GM19397 (cell line): ENCODE measurements around the gene EYS.

ENCODE experiments used
- ATAC-seq: cut with Tn5 transposase; IDR thresholded peaks from one replicate; pipeline ENCODE4 v1.9.1; 2021; ENCODE audit warnings: mild to moderate bottlenecking, moderate library complexity; ENCODE audit not compliant: unreplicated experiment

The EYS gene

DNA sequence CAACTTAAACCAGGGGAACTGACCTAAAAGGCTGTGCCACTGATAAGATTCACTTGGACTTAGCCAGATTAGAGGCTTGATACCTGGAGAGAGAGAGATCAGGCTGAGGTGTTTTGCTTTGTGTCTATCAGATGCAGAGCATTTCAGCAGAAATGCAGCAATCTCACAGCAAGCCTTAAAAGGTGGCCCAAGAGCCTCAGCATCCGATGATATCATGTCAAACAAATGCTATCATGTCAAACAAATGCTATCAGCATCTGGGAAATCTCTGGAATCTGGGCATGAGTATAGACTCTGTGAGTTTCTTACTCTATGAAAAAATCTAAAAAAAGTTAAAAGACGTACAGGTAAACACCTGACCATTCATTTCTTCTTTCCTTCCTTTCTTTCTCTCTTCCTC is 718.9 kb downstream of the EYS start:
- ATAC-seq = no peak

- no peak for ATAC-seq
These were observed 720.0 kb downstream of the EYS start for GRCh38 chr6:64987066-64987465.

GRCh38 chr6:64985726-64986125 is 721.3 kb downstream of the EYS start:
- no peak for ATAC-seq

DNA sequence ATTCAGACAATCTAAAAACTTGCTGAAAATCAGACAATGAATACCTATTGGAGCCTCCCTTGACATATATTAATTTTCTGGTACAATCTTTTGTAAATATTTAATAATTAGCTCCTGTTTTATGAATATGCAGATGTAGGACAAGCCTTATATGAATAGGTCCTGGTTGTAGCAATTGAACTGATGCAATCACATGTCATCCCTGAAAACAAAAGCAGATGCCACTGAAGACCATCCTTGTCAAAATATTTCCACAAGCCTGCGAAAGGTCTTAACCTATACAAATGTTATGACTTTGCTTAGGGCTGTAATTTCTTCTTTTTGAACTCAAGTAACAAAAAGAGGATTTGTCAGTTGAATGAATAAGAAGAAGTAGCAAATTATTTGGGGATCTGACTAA is 722.1 kb downstream of the EYS start:
- ATAC-seq = no peak

GRCh38 chr6:64983089-64983488 is 723.9 kb downstream of the EYS start:
- no peak for ATAC-seq

DNA sequence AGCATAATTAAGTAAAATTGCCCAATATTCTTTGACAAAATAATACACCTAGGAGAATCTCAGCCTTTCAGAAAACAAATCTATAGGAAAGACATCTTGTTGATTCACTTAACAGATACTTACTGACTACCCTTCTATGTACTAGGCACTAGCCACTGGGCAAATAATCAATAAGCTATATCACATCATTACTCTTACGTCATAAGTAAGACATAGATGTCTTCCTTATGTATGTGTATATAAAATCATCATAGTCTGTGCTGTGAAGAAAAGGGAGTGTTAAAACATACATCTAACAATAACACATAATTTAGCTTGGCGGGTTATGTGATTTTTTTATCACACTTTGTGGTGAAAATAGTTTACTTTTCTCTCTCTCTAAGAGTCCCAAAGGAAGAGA is 733.9 kb downstream of the EYS start:
- ATAC-seq = no peak

DNA sequence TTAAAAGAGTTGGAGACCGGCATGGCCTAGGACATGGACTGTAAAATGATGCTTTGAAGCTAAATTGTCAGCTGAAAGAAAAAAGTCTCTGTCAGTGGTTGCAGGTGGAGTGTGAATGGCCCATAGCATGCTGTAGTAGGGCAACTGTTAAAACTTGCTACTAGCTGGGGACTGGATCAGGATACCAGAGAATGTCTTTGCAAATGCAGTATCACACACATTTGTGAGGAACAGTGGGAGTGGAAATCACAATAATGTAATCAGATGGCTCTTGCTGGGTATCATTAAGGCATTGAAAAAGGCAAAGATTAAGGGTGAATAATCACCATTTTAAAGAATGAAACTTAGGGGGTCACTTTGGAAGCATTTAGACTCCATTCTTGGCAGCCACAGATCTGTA is 737.9 kb downstream of the EYS start:
- ATAC-seq = no peak

DNA sequence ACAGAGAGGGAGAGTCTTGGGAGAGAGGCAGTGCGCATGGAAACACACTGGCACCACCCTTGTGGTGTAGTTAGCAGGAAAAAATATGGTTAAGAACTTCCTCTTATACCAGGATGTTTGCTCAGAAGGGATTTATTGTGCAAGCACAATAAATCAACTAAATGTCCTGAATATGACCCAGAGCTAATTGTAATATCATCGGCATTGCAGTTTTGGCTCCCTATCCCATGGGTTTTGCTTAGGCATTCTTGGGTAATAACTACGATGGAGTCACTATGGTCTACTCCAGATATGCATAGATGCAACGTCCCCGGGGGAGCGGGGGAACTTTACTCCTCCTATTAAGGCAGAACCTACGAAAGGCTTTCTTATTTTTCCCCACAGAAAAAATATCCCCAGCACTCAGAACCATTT is 751.6 kb downstream of the EYS start:
- no peak for ATAC-seq

DNA sequence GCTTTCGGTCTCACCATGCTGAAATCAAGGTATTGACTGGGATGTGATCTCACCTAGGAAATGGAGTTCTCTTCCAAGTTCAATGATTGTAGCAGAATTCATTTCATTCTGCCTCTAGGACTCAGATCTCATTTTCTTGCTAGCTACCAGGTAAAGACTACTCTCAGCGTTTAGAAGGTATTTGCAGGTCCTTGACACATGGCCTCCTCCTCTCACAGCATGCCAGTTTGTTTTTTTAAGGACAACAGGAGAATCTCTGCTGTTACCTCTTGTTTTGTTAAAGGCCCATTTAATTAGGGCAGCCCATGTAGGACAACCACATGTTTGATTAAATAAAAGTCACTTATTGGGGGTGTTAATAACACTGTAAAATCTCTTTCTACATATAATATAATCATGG is 757.8 kb downstream of the EYS start:
- no peak for ATAC-seq

DNA sequence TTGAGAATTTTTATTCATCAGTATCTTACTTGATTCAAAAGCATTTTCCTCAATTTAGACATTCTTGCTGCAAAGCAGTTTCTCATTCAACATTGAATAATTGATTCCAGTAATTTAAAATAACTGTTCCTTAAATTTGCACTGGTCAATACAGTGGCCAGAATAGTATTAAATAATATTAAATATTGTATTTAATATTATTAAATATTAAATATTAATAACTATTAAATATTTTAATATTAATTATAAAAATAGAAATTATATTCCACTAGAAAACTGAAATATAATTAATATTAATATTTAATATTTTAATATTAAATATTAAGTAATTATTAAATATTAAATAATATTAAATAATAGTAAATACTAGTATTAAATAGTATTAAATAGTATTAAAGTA is 758.8 kb downstream of the EYS start:
- no peak for ATAC-seq

GRCh38 chr6:64945450-64945849 is 761.6 kb downstream of the EYS start:
- ATAC-seq = no peak

DNA sequence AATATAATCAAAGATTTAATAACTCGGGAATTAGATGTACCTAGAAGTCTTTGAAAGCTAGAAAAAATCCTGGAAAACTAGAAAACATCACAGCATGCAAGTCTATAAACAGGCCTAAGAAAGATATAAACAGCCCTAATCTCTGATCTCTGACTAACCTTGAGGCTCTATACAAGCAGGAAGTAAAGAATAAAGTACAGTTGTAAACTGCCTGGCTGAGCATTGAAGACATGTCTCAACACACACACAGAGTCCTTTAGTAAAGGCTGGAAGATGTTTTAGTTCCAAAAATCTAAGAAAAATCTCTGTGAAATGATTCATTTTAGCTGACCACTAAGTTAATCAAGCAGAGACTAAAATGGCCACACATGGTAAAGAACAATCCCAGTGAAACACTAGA is 774.5 kb downstream of the EYS start:
- no peak for ATAC-seq

DNA sequence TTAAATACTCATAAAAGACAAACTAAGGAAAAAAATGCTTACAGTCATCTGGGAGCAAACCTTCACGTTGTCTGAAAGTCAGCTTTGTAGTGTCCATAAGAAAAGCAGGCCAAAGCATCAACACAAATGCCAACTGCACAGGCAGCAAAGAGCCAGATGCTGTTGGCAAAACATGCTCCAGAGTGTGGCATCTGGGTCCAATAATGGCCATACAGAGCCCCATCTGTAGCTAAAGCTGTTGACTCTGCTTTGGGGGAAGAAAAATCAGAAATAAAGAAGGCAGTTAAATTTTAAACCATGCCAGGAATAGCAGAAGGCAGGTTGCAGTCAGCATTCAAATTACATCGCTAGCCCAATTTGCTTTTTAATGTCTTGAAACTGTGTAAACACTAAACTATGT is 776.3 kb downstream of the EYS start:
- no peak for ATAC-seq

DNA sequence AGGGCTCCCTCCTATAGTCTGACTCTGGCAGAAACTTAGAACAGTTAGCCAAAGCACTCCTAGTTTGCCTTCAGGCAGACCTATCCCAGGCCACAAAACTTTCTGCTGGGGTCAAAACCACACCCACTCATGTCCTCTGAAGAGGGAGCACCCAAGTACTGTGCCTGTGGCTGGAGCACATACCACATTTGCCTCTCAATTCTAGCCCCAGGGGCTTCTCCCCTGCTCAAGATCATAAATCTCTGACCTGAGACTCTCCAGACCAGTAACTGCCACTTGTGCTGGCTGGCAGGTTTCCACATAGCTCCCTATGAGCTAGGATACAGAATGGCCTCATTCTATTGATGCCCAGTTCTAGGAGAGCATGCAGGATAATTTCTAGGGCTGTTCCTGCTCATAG is 781.0 kb downstream of the EYS start:
- no peak for ATAC-seq

- no peak for ATAC-seq
These were observed 786.8 kb downstream of the EYS start for GRCh38 chr6:64920257-64920656.

DNA sequence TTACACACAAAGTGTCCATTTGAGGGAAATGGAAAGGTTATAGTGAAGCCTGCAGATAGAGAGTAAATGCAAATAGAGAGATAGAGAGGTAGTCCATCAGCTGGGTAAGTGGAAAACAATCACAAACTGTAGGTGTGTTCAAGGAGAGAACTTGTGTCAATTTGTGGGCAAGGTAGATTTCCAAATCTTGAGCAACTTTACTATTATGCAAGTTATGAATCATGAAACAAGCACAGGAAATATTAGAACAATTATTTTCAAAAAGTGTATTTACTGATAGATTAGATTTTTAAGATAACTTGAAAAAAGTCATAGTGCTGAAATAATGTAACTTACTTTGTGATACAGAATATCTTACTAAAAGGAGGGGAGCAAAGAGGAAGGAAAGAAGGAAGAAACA is 792.9 kb downstream of the EYS start:
- ATAC-seq = no peak

DNA sequence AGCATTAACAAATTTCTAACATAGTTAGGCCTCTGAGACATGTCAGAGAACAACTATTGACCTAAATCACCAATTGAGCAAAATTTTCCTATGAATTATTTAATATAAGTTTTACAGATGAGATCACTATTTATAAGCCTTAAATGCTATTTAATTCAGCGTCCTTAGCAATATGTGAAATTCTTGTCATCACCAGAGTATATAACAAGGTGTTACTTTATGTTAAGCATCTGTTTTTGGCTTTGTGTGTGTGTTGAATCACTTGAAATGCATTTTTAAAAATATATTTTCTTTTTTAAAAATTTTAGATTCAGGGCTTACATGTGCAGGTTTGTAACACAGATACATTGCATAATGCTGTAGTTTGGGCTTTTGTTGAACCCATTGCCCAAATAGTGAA is 794.1 kb downstream of the EYS start:
- no peak for ATAC-seq

- ATAC-seq = no peak
These were observed 798.9 kb downstream of the EYS start for GRCh38 chr6:64908104-64908503.

GRCh38 chr6:64904616-64905015 is 802.4 kb downstream of the EYS start:
- ATAC-seq = no peak

- no peak for ATAC-seq
These were observed 804.4 kb downstream of the EYS start for GRCh38 chr6:64902596-64902995.

- ATAC-seq = no peak
These were observed 810.1 kb downstream of the EYS start for GRCh38 chr6:64896939-64897338.

DNA sequence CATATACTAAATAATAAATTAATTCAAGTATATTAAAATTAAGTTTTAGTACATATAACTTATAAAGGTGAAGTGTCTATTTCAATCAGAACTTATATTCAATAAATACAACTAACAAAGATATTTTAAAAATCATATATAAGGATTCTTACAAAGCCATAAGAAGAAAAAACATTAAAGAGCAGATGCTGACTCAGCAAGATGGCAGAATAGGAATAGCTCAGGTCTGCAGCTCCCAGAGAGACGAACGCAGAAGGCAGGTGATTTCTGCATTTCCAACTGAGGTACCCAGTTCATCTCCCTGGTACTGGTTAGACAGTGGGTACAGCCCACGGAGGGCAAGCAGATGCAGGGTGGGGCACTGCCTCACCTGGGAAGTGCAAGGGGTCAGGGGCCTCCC is 811.1 kb downstream of the EYS start:
- no peak for ATAC-seq

- ATAC-seq = no peak
These were observed 816.4 kb downstream of the EYS start for GRCh38 chr6:64890609-64891008.

DNA sequence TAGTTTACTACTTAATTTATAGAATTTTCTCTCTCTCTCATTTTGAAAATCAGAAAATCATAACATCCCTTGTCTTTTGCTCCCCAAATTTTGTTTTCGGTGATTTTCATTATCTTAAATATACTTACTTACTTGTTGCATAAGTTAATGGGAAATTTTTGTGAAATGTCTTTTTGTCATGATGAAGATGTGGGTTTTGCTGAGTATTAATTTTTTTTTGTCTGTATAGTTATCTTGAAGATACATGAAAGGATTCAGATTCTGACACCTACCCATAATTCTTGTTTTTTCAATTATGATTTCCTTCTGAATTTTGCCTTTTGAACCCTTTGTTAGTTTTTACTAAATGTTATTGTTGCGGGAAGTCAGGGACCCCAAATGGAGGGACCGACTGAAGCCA is 817.9 kb downstream of the EYS start:
- no peak for ATAC-seq
